NCI-H1105 (cell line): ENCODE data around the gene SIGLEC11.
"Not testable (repeated sequence)": the region's sequence is repeated elsewhere in the genome, so short reads cannot be mapped to it uniquely, and the experiment has no call there.

Experiments used
- DNase-seq: peaks from one replicate; lab custom pipeline; 2025; lab: John Stamatoyannopoulos, UW

SIGLEC11 gene

DNA sequence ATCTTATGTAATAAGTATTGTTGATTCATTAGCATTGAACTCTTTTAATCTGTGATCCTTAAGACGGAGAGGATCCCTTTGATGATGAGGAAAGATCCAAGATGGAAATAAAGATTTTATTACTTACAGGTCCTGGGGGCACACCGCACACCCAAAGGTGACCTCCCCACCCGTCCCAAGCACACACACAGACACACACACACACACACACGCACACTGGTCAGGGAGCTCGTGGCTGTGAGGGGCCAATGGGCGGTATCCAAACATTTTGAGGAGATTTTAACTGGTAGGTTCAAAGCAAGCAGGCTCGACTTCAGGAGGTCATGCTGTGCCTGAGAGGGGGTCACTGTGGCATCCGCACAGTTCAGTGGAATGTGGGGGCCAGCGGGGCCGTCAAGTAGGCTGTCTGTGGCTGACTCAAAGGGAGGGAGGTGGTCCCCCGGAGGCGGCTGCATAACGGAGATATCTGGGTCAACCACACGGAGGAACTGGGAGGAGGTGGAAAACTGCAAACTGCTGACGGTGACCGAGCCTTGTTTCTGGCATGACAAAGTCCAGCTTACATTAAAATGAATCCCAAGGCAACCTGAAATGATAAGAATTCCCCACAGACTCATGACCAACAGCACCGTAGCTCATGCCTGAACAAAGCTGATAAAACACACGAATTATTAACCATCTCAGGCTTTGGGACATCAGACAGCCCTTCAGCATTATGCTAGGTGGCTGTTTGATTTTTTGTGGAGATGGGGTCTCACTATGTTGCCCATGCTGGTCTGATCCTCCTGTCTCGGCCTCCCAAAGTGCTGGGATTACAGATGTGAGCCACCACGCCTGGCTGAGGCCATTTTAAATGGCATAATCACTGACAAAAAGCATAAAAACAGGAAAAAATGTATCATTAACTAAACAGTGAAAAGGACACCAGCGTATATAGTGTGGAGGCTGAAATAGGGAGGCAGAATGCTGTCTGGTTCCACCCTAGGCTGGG, 20.9 kb upstream of the SIGLEC11 start:
- DNase-seq, result no peak

DNA sequence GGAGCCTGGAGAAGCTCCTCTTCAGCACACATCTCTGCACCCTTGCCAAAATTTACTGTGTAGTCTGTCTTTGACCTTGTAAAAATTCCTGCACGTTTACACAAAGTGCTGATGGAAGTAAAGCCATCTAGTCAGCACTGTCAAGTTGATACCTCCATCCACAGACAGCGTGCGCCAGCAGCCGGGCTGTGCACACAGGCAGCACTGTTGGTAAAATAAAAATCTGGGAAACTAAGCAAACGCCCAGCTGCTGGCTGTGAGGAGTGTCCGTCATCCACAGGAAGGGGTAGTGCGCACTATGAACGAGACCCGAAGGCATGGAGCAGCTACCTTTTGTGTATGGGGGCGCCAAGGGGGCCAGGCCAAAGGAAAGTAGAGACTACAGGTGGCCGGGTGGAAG, 17.4 kb upstream of the SIGLEC11 start:
- no peak for DNase-seq

DNA sequence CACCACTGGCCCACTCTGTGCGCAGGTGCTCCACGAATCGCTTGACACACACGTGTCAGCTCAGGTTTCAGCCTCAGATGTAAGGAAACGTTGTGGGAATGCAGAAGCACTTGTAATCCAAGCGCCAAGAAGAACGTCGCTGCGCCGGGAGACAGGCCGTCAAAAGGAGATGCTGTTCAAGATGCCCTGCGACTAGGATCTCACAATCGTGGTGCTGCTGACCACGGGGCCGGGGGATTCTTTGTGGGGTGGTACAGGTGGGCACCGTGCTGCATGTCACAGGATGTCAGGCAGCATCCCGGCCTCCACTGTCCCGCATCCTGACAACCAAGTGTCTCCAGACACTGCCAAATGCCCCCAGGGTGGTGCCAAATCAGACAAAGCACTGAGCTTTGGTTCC, 16.9 kb upstream of the SIGLEC11 start:
- no peak for DNase-seq

DNA sequence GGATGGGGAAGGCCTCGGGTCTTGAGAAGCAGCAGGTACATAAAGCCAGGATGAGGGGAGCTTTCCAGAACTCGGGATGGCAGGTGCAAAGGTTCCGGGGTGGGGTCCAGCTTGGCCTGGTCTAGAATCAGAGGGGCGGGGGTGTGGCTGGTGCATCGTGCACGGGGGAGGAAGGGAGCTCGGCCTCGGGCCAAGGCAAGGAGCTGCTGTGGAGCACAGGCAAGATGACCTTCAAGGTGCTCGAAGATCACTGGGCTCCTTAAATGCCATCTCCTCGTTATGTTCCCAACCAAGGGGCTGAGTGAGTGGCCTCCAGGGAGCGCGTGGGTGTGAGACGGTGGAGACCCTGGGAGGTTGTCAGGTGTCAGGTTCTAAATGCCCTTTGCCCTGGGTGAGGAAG, 16.1 kb upstream of the SIGLEC11 start:
- no peak for DNase-seq

DNA sequence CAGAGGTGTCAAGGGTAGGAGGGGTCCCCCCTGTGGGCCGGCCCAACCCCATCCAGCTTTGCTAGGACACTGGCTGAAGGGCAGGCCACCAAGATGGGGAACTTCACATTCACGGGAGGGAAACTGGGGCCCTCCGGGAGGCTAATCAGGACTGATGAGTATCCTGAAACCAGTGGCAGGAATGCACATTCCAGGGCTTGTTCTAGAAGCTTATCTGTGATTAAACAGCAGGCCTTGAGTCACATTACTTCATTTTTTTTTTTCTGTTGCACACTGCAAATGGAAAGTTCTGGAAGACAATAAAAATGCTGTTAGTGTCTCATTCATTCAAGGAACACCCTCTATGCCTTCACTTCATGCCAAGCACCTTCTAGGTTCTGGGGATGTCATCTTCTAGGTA, 15.5 kb upstream of the SIGLEC11 start:
- no peak for DNase-seq

DNA sequence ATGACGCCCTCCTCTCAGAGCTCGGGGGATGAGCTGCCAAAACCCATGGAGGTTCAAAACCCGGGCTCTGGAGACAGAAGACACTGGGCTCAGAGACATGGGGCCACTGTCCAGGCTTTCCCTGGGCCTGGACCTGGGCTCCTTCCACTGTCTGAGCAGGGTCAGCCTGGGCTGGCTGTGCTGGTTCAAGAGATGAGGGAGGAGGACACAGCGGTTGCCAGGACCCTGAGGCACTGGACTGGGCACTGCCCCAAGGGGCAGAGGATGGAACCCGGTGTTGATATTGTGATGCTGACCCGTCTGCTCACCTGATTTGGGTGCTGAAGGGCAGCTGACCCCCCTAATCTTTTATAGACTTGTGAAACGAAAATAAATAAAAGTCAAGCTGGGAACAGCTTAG, 14.1 kb upstream of the SIGLEC11 start:
- DNase-seq, result no peak

DNA sequence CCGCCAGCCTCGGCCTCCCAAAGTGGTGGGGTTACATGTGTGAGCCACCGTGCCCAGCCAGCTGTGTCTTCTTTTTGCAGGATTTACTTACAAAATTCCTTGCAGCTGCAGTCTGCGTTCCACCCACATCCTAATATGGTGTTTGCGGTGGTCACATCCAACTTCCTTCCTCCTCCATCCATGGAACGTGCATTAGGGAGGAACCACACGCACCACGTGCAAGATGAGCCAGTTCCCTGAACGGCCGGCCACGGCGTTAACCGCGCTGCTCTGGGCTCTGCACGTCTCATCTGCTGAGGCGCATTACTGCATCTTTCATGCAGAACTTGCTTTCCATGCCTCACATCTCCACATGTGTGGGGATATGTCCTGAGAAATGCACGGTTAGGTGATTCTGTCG, 13.0 kb upstream of the SIGLEC11 start:
- no peak for DNase-seq

DNA sequence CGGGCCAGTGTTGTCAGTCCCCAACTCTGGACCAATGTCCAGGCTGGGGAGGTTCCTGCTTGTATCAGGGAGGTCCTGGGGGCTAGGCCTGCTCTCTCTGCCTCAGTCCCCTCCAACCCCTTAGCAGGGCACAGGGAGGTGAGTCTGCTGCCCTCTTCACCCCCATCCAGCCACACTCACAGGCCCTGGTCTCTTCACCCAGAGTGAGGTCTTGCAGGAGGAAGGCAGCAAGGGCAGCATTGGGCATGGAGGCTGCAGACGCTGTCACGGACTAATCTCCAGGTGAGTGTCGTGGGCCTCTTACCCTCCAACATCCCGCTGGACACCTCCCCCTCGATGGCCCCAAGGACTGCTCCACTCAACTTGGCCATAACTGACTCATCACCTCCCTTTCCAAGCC, 11.9 kb upstream of the SIGLEC11 start:
- DNase-seq, result no peak

DNA sequence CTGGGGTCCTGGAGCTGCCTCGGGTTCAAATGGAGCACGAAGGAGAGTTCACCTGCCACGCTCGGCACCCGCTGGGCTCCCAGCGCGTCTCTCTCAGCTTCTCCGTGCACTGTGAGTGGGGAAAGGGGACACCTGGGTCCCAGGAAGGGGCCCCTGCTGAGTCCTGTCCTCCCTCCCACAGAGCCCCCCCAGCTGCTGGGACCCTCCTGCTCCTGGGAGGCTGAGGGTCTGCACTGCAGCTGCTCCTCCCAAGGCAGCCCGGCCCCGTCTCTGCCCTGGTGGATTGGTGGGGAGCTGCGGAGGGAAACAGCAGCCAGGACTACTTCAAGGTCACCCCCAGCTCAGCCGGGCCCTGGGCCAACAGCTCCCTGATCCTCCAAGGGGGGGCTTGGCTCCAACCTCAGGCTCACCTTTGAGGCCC, 11.0 kb upstream of the SIGLEC11 start:
- DNase-seq, result no peak

DNA sequence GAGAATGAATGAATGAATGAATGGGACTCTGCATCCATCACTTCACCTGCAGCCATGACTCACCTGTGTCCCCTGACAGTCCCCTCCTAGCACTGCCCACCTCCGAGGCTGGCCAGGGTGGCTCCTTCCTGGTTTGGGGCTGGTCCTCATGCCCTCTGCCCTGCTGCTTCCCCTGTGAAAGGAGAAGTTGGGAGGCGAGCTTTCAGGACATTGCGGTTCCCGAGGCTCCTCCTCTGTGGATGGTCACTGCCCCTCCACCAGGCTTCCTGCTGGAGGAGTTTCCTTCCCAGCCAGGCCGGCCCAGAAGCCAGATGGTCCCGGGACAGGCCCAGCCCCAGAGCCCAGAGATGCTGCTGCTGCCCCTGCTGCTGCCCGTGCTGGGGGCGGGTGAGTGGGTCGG, 8.4 kb upstream of the SIGLEC11 start:
- DNase-seq, result not testable (repeated sequence)

DNA sequence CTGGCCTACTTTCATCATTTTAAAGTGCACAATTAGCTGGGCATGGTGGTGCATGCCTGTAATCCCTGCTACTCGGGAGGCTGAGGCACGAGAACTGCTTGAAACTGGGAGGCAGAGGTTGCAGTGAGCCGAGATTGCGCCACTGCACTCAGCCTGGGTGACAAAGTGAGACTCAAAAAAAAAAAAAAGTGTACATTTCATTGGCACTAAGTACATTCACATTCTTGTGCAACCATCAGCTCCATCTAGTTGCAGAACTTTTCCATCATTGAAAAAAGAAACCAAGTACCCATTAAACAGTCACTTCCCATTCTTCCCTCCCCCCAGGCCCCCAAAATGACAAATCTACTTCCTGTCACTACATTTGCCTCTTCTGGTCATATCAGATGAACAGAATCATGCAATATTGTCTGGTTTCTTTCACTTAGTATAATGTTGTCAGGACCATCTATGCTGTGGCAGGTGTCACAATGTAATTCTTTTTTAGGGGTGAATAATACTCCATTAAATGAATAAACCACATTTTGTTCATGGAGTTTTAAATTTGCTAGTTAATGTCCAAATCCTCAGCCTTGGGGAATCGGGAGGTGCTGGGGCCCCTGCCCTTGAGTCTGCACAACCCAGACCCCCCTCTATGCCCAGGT, 7.4 kb upstream of the SIGLEC11 start:
- no peak for DNase-seq

DNA sequence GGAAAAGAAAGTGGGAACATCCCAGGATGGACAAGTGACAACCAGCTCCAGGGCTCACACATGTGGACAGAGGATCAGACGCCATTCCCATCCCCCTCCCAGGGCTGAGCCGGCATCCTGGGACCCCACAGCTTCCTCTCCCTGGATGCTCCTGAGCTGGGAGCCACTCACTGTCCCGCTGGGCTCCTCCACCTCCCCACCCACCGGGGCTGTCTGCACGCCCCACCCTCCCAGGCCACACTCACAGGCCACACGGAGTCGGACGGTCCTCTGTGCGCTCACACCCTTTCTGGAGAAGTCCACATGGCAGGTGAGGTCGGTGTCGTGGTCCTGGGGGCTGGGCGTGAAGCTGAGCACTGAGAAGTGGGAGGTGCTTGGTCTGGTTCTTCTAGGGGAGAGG, 1.1 kb downstream of the SIGLEC11 start:
- DNase-seq, result not testable (repeated sequence)

DNA sequence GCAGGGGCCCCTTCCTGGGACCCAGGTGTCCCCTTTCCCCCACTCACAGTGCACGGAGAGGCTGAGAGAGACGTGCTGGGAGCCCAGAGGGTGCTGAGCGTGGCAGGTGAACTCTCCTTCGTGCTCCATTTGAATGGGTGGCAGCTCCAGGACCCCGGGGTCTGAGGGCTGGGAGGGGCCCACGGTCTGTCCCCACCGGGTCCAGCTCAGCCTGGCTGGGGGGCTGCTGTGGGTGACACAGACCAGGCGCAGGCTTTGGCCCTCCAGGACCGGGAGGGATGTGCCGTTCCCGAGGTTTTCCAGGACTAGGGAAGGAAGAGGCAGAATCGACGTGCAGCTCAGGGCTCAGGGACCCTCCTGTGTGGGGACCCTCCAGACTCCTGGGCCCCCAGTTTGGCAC, 2.4 kb downstream of the SIGLEC11 start:
- DNase-seq, result not testable (repeated sequence)

DNA sequence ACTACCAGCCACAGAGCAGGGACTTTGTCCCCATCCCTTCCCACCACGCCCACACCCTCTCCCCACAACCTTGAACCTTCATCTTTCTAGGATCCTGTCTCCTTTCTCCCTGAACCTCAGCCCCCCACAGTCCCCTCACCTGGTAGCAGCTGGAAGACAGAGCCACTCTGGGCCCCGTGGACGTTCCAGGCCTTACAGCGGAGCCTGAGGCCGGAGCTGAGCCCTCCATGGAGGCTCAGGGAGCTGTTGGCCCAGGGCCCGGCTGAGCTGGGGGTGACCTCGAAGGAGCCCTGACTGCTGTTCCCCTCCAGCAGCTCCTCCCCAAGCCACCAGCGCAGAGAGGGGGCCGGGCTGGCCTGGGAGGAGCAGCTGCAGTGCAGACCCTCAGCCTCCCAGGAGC, 2.8 kb downstream of the SIGLEC11 start:
- not testable (repeated sequence) for DNase-seq

DNA sequence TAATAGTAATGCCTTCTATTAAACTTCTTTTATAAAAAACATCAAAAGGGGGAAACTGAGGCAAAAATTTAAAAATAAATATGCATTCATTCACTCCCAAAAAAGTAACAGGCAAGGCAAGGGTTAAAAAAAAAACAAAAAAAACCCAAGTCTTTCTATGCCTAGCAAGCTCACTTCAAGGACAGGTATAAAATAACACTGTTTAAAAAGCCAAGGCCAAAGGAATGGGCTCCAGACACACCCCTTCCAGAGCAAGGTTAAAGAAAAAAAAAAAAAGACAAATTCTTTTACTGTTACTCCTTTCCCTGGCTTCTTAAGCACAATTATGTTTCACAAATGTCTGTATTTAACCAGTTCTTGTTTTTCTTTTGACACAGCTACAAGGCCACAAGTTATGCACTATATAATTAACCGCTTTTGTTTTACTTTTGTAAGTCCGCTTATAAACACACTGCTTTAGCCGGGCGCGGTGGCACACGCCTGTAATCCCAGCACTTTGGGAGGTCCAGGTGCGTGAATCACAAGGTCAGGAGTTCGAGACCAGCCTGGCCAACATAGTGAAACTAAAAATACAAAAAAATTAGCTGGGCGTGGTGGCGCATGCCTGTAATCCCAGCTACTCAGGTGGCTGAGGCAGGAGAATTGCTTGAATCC, 3.6 kb downstream of the SIGLEC11 start:
- DNase-seq, result no peak

DNA sequence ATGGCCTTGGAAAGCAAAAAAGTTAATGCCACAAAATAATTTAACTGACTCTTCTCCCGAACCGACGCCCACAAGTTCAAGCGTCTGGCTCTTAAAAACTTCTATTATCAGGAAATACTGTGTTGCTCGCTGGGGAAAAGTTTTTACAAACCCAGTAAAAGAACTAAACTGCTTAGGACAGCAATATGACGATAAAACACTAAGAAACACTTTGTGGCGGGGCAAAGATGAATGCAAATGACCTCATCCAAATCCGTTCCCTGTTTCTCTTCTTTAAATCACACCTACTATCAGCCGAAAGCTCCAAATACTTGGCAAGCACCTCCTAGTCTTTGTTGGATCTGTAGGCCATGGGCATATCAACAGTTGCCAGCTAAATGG, 4.9 kb downstream of the SIGLEC11 start:
- DNase-seq, result no peak

DNA sequence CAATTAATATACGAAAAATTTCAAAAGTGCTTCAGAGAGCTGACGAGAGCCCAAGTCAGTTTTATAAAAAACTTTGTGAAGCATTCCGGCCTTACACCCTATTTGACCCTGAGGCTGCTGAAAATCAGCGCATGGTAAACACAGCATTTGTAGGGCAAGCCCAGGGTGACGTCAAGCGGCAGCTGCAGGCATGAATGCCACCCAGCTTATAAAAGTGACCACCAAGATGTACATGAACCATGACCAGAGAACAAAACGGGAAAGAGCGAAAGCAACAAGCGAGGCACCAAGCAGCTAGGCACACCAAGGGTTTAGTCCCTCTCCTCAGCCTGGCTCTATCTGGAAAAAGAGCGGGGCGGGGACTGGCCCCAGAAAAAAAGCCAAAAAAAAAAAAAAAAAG, 6.0 kb downstream of the SIGLEC11 start:
- no peak for DNase-seq

DNA sequence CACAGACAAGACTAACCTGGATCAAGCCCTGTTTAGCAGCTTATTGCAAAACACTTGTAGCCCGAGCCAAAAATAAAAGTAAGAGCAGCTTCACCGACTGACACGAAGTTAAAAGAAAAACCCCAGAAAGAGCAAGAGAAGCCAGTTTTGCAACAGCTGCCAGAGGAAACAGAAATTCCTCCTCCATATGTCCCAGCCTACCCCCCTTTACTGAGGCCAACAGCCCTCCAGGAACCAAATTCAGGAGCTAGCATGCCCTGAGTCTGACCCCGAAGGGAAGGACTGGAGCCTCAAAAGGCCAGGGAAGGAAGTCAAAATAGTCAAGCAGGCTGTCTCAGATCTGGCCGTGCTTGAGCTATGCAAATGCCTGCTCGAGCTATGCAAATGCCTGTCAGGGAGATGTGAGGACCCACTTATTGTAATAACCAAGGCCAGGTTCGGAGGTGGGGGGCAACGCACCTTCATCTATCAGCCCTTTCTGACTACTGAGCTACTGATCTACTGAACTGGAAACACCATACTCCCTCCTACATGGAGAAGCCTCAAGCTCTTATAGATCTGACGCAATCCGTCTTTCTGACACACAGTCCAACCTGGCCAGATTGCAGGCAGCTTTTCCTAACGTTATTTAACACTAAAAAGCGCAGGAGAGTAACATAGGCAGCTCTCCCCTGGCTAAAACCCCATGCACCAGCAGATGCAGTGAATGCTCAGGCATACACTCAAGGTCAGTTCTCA, 6.7 kb downstream of the SIGLEC11 start:
- no peak for DNase-seq

DNA sequence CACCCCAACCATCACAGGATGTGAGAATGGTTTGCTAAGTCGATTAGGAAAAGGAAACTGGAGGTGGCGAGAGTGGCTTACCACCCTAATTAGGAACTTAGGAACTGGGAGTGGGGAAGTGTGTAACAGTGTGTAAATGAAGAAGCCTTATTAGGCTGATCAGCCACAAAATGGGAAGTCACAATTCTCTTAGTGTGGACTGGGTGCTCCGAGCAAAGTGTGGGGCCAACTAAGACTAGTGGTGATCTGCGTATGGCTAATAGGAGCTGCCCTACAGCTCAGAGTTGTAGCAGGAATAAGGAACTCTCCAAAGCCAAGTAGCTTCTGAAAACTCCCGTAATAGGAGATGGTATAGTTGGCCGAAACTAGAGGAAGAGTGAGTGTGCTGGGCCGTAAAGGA, 7.6 kb downstream of the SIGLEC11 start:
- DNase-seq, result no peak

DNA sequence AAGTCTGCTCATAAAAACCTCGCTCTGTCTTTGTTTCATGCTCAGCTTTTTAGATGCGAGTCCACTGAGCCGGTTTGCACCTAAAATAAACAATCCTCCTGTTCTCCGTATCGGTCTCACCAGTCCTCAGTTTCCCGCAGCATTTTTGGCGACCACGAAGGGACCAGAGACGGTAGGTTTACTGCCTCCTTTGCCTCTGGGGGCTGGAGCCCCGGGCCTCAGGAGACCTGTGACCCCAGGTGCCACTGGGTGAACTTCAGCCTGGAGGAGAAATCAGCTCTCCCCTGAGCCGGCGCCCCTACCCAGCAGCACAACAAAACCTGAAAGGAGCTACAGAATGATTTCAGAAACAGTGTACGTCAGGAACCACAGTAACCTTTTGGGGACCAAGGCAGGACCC, 8.1 kb downstream of the SIGLEC11 start:
- DNase-seq, result no peak

DNA sequence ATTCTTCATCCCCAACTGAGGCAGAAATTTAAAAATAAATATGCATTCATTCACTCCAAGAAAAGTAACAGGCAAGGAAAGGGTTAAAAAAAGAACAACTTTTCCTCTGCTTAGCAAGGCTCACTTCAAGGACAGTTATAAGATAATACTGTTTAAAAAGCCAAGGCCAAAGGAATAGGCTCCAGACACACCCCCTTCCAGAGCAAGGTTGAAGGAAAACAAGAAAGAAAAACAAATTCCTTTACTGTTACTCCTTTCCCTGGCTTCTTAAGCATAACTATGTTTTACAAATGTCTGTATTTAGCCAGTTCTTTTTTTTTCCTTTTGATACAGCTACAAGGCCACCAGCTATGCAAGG, 8.5 kb downstream of the SIGLEC11 start:
- DNase-seq, result no peak

DNA sequence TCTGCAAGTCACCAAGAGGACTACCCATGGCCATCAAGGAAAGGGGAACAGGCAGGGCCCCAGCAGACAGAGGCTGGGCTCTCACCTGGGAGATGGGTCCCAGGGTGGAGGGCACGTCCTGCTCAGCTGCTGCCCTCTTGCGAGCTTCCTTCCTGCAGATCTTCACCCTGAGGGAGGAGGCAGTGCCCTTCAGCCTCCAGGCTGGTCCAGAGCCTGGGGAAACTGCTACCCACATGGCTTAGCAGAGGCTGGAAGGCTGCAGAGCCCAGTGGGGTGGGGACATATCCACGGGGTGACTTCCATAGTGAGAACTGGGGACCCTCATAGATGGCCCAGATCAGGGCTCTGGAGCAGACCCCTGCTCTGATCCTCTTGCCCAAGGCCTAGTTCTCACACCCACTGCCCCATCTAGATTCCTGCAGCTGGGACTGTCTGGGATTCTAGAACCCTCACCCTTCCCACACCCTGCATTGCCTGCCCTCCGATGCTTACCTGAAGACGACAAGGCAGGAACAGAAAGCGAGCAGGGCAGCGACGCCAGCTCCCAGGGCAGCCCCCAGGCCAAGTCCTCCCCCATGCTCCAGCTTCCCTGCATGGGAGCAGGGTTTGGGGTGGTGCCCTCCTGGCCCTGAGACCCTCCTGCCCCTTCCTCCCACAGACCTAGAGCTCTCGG, 9.0 kb downstream of the SIGLEC11 start:
- no peak for DNase-seq
